Motor neuron (in vitro differentiated cells): ENCODE results near the gene CDH20. TPM values are rescaled to one million over a fixed set of nuclear protein-coding genes. Genes with fewer than 3 reads are reported as not detected.
A peak's percentile ranks its signal among the peaks of the same experiment; 100 is the strongest.

Source experiments
- ATAC-seq, 8 experiments: fragments of 200-7000 bp; cut with Tn5 transposase; replicated peaks in 6 of 8; 2 replicates each; pipeline ENCODE4 v1.8.0; 2021; ENCODE audit warnings: mild to moderate bottlenecking in 8 of 8, moderate library complexity in 8 of 8
- H3K27ac ChIP-seq, 2 donors: fragments of 250-450 bp; sonication (Bioruptor Pico); 2 replicates each; pipeline ENCODE4 v1.9.0; 2021; ENCODE audit warnings: antibody characterized with exemption in 2 of 2, mild to moderate bottlenecking in 2 of 2, moderate library complexity in 1 of 2
- H3K4me1 ChIP-seq, 2 donors: fragments of 250-450 bp; sonication (Bioruptor Pico); replicated peaks in 1 of 2; 2 replicates each; pipeline ENCODE4 v1.6.1; 2021; ENCODE audit warnings: antibody characterized with exemption in 2 of 2, mild to moderate bottlenecking in 2 of 2, moderate library complexity in 1 of 2
- H3K4me3 ChIP-seq, 5 donors: fragments of 250-450 bp; sonication (Bioruptor Pico); 2 replicates each; pipeline ENCODE4 v1.9.0; 2021; ENCODE audit warnings: antibody characterized with exemption in 5 of 5, mild to moderate bottlenecking in 5 of 5, moderate library complexity in 4 of 5
- WGBS, 10 experiments: fragments of 450-650 bp; shearing (Covaris generic); methylation state at CpG; one replicate each; pipeline ENCODE4 v1.0.0; 2022; 5-methylcytosine and 5-hydroxymethylcytosine counted together
- in situ Hi-C, 9 experiments: fragments of 400-800 bp; cut with MboI; loops; one replicate each; pipeline ENCODE4 v1.15.0; 2021; ENCODE audit warnings: low sequenced_read_pairs in 9 of 9, low pct_unique_long_range_greater_than_20kb in 2 of 9; ENCODE audit not compliant: unreplicated experiment in 9 of 9
- total RNA-seq, 8 experiments: library from RNA; unstranded; fragments of 300-600 nt; gene quantifications; 2 replicates each; pipeline versions ENCODE4 v1.2.3 to v1.2.4, GENCODE V29; 2022

Gene CDH20
- total RNA-seq, 8 experiments from 2014 or later: 5.4 to 38.9 (median 8.8) TPM; not detected in 3

- ATAC-seq: no peak
- H3K4me3 ChIP-seq: no peak overlapping the region
- peaks cover 3% of the 10 kb centered on the region in 2 donors for H3K4me1 ChIP-seq
- H3K27ac ChIP-seq: no peak overlapping the region
- 13 to 92% (median 82%) methylated on average over 1 to 2 of the region's 2 CpGs for WGBS, 10 experiments
- in situ Hi-C loops: no loop called here
These were observed 115.1 kb downstream of the CDH20 start for GRCh38 chr18:61448316-61448715.

DNA sequence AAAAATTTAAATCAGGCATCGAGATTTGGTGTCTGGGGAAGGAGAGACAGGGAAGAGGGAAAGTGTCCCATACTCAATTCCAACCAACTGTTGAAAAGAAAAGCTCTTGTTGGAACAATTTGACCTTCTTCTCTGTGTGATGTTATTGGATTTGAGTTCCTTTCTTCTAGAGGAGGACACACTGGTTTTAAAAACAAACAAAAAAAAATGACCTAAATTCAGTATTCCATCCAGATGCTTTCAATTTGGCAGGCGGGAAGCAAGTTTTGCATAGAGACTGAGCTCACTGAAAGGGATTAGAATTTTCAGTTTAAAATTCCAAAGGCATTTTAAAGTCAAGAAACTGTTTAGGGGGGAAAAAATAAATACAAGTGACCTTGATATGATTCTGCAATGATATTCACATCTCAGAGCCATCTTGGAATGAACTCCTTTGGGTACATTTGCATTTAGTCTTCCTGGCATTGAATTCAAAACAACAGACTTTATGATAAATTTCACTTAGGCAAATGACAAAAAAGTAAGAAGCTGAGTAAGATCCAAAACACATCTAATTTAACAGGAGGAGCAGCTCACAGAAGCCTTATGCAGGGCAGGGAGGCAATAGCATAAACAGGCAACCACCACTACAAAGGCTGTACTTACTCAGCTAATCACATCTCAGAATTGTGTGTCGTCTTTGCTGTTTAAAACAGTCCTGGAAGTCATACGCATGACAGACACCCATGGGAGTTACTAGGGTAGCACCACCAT, 126.8 kb downstream of the CDH20 start:
- in situ Hi-C loops: no loop called here
- H3K4me1 ChIP-seq: peaks cover 7 to 21% of the 10 kb centered on the region in 2 donors
- WGBS, 10 experiments: 0 to 100% (median 69%) methylated on average over 1 to 4 of the region's 4 CpGs
- no peak overlapping the region for H3K27ac ChIP-seq
- H3K4me3 ChIP-seq: no peak overlapping the region
- peak in 2 of 8 experiments; percentile 43 to 54 for ATAC-seq

DNA sequence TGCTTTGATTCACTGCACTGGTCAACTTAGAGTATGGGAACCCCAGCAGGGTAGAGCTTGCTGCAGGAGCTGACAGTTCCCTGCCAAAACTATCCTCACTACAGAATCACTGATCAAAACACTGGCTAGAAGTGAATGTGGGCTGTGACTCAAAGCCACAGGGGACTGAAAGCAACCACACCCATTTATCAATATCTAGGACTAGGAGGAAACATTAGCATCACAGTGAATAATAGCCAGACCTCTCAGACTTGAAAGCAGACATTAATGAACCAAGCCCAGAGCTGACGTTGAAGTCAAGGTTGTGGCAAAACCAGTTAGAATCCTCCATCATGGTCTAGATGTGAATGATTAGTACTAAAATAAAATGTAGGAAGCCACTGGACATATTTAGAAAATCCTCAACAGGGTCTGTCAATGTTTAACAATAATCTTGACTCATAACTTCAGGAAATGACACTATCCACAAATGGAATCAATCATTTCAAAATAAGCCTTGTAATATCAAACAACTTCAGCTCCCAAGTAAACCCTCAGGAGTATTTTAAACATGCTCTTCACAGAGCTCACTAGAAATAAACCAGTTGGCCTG, 131.4 kb downstream of the CDH20 start:
- in situ Hi-C loops: no loop called here
- H3K27ac ChIP-seq: no peak overlapping the region
- H3K4me3 ChIP-seq: no peak overlapping the region
- WGBS, 10 experiments: 0 to 13% methylated on average over 1 of the region's 1 CpG; no CpG with 5 or more reads in 8 of the 10 experiments
- peak in 7 of 8 experiments; percentile 55 to 96 (median 88) for ATAC-seq
- peaks cover 17 to 36% of the 10 kb centered on the region in 2 donors for H3K4me1 ChIP-seq

- H3K4me1 ChIP-seq: peaks cover 34 to 57% of the 10 kb centered on the region in 2 donors
- no peak overlapping the region for H3K27ac ChIP-seq
- WGBS, 10 experiments: 83 to 100% (median 100%) methylated on average over 1 to 3 of the region's 3 CpGs; no CpG with 5 or more reads in 5 of the 10 experiments
- in situ Hi-C loops: no loop called here
- no peak for ATAC-seq
- H3K4me3 ChIP-seq: no peak overlapping the region
These were observed 133.5 kb downstream of the CDH20 start for GRCh38 chr18:61466736-61467135.

GRCh38 chr18:61470031-61470674, 136.9 kb downstream of the CDH20 start:
- peak overlapping the region in 1 of 2 donors; percentile 30 for H3K27ac ChIP-seq
- H3K4me1 ChIP-seq: peaks cover 41 to 75% of the 10 kb centered on the region in 2 donors
- WGBS, 10 experiments: 16 to 100% (median 40%) methylated on average over 1 to 8 of the region's 16 CpGs; no CpG with 5 or more reads in 1 of the 10 experiments
- peak overlapping the region in 1 of 5 donors; percentile 19 for H3K4me3 ChIP-seq
- peak in 5 of 8 experiments; percentile 42 to 74 (median 62) for ATAC-seq
- in situ Hi-C loops: no loop called here

DNA sequence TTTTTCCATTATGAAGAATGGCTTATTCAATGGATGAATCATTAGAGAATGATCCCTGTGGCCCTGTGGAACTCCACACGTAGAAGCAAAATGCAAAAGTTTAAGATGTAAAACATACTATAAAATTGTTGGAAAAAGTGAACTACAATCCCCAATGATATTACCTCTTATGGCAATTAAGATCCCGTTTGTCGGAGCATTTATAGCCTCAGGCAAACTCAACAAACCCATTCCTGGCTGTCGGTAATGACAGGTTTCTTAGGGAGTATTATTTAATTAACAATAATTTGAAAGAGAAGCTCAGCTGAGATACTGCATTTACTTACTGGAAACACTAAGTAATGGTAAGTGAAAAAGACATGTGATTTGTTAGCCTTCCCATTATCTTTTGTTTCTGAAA, 138.3 kb downstream of the CDH20 start:
- peak overlapping the region in 2 of 5 donors; percentile 28 to 29 for H3K4me3 ChIP-seq
- peaks cover 41 to 73% of the 10 kb centered on the region in 2 donors for H3K4me1 ChIP-seq
- in situ Hi-C loops: no loop called here
- 38 to 88% (median 56%) methylated on average over 1 to 4 of the region's 4 CpGs; no CpG with 5 or more reads in 1 of the 10 experiments for WGBS, 10 experiments
- peak in 1 of 8 experiments; percentile 6 for ATAC-seq
- H3K27ac ChIP-seq: peak overlapping the region in 1 of 2 donors; percentile 71

DNA sequence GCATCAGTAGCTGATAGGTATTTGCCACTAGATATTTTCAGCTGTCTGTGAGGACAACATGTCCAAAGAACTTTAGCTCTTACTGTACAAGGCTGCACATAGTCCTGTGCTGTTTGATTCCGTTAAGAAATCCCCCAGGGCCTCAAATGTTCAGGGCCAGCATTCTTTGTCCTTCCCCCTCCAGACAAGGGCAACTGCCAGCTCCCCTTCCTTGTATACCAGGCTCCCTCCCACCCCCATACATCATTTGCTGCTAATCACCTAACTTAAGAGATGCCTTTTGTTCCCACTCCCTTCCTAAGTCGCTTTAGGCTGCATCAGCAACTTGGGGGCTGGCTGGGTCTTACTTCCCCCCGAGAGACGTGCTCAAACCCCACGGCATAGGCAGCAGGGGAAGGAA, 138.7 kb downstream of the CDH20 start:
- Histone ChIP-seq H3K27ac (peak overlapping the region; percentile 41 to 71), H3K4me1 (peaks cover 41 to 69% of the 10 kb centered on the region in 2 donors), H3K4me3 (peak overlapping the region in 4 of 5 donors; percentile 7 to 29 (median 20))
- ATAC-seq: peak in 5 of 8 experiments; percentile 44 to 62 (median 49)
- WGBS, 10 experiments: 0 to 60% (median 36%) methylated on average over 1 to 4 of the region's 5 CpGs; no CpG with 5 or more reads in 5 of the 10 experiments
- in situ Hi-C loops: no loop called here

GRCh38 chr18:61474341-61474740, 141.1 kb downstream of the CDH20 start:
- Histone ChIP-seq H3K4me1 (peaks cover 33 to 54% of the 10 kb centered on the region in 2 donors), H3K27ac (no peak overlapping the region), H3K4me3 (peak overlapping the region in 1 of 5 donors; percentile 28)
- 40 to 100% (median 87%) methylated on average over 1 to 6 of the region's 6 CpGs for WGBS, 10 experiments
- in situ Hi-C loops: no loop called here
- ATAC-seq: no peak

DNA sequence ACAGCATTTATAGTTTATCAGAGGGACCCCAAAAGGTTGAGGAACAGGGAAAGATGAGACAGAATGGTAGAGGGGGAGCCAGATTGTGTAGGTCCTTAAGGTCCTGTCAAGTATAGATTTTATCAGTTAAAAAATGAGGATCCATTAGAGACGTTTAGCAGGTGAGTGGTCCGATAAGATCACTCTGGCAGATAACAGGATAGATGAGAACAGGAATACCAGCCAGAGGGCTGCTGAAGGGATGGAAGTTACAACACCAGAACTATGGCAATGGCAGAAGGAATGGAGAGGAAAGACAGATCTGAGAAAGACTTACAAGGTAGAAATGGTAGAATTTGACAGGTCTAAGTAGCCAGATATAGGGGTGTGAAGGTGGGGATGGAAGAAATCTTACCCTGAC, 141.7 kb downstream of the CDH20 start:
- in situ Hi-C loops: loop anchor here in 8 of 9 experiments (25.0 kb wide), 6 partner anchors 138 to 1488 kb away; partner anchors contain the start of gene CDH20 (in 1 of the 8)
- Histone ChIP-seq H3K4me3 (no peak overlapping the region), H3K27ac (no peak overlapping the region), H3K4me1 (peaks cover 29 to 48% of the 10 kb centered on the region in 2 donors)
- no peak for ATAC-seq
- 0 to 88% (median 77%) methylated on average over 1 to 2 of the region's 2 CpGs; no CpG with 5 or more reads in 2 of the 10 experiments for WGBS, 10 experiments

- ATAC-seq: no peak
- WGBS, 10 experiments: 53 to 100% (median 100%) methylated on average over 1 to 5 of the region's 5 CpGs; no CpG with 5 or more reads in 1 of the 10 experiments
- Histone ChIP-seq H3K4me1 (peaks cover 22 to 38% of the 10 kb centered on the region in 2 donors), H3K4me3 (no peak overlapping the region), H3K27ac (no peak overlapping the region)
- in situ Hi-C loops: loop anchor here in 8 of 9 experiments (25.0 kb wide), 6 partner anchors 139 to 1489 kb away; partner anchors contain the start of gene CDH20 (in 1 of the 8)
These were observed 142.7 kb downstream of the CDH20 start for GRCh38 chr18:61475931-61476330.

- peak in 5 of 8 experiments; percentile 35 to 59 (median 49) for ATAC-seq
- WGBS, 10 experiments: 10 to 68% (median 42%) methylated on average over 1 to 3 of the region's 3 CpGs; no CpG with 5 or more reads in 2 of the 10 experiments
- H3K4me1 ChIP-seq: peaks cover 4 to 10% of the 10 kb centered on the region in 2 donors
- no peak overlapping the region for H3K4me3 ChIP-seq
- H3K27ac ChIP-seq: no peak overlapping the region
- in situ Hi-C loops: loop anchor here in 8 of 9 experiments (25.0 kb wide), 6 partner anchors 152 to 1502 kb away; partner anchors contain the start of gene CDH20 (in 1 of the 8)
These were observed 156.1 kb downstream of the CDH20 start for GRCh38 chr18:61489334-61489733.

DNA sequence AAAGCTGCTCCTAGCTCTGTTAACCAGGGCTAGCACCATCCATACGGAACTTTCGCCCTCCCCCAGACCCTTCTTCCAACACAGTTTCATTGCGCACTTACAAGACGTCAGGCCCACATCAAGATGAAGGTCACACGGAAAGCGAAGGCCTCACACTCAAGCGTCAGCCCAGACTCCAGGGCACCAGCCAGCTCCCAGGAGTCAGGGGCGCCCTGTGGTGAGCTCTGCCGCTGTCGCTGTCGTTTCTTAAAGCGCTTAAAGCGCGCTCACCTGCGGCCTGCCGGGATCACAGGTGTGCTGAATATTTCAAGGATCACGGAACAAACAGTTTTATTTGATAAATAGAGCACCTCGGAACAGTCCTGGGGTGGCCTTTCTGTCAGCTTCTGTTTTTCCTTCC, 163.1 kb downstream of the CDH20 start:
- 77 to 100% (median 98%) methylated on average over 1 to 9 of the region's 18 CpGs; no CpG with 5 or more reads in 5 of the 10 experiments for WGBS, 10 experiments
- ATAC-seq: no peak
- in situ Hi-C loops: loop anchor here in 8 of 9 experiments (10.0 to 25.0 kb wide), 7 partner anchors 159 to 1509 kb away; partner anchors contain the start of gene CDH20 (in 1 of the 8)
- no peak overlapping the region for H3K27ac ChIP-seq
- peaks cover 5 to 12% of the 10 kb centered on the region in 2 donors for H3K4me1 ChIP-seq
- H3K4me3 ChIP-seq: no peak overlapping the region
